ENCODE data around the gene PLOD2. TPM values are rescaled to one million over a fixed set of nuclear protein-coding genes. Genes with fewer than 3 reads are reported as not detected.

The PLOD2 gene
- total RNA-seq, 4 donors from 2014 or later: 4.4 to 11.6 (median 10.1) TPM

DNA sequence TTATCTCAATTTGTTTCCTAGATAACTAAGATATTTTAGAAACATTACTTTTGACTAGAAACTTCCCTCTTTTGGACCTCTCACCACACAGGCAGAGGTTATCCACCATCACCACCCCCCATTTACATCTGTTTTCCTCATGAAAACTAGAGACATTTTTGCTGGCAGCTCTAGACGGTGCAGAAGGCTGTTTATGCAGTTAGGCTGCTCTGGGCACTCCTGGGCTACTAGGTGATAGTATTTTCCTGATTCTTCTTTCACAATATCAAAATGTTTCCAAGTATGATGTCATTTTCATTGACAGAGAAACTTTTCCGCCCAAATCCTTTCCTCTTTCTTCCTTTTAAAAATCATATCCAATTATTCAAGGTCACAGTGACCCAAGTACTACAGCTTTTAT, 67.1 kb downstream of the PLOD2 start:
- 33 to 36% methylated on average over 2 of the region's 2 CpGs for WGBS, 2 donors
- intact Hi-C loops (cut with DNase I; ENCODE audit: low total_unique reads): no loop called here
- no peak for TF ChIP-seq POLR2A (IDR thresholded peaks at IDR 0.05)
- H3K4me3 ChIP-seq (ENCODE audit: low read depth, poor library complexity, severe bottlenecking): no peak overlapping the region
- no peak for DNase-seq (ENCODE audit: low spot score in 2 of 2)

DNA sequence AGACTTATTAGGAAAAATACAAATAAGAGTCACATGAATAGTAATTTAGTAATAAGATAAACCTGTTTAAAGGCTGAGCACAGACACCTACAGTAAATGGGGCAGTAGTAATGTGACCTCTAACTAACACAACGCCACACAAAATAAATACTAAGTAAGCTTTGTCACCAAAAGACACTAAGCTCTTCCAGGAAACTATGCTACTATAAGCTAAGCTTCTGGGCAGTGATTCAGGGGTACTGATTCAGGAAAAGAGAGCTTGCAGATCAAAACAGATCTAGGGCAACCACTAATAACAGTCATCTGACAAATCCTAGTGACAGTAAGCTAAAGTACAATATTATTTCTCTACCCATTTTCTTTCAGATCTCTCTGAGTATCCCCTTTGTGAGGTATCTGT, 68.8 kb downstream of the PLOD2 start:
- DNase-seq (ENCODE audit: low spot score in 2 of 2): no peak
- WGBS, 2 donors: 62 to 79% methylated on average over 1 of the region's 1 CpG
- intact Hi-C loops (cut with DNase I; ENCODE audit: low total_unique reads): no loop called here
- H3K4me3 ChIP-seq (ENCODE audit: low read depth, poor library complexity, severe bottlenecking): no peak overlapping the region
- TF ChIP-seq CTCF (IDR thresholded peaks at IDR 0.05): no peak
- TF ChIP-seq POLR2A (IDR thresholded peaks at IDR 0.05): no peak

DNA sequence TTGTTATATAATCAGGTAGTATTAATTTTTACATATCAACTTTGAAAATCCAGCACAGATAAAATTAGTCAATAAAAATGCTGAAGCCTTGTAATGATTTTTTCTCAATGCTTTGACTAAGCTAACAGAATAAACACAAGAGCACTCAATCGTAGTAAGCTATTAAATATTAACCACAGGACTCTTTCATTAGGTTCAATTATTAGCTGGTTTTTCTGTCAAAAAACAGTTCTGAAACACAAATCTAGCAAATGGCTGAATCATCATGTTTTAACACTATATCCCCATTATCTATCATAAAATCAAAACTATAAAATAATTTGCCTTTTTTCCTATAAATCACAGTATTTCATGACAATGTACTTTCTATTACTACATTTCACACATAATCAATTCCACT, 69.6 kb downstream of the PLOD2 start:
- TF ChIP-seq POLR2A (IDR thresholded peaks at IDR 0.05) (no peak), CTCF (IDR thresholded peaks at IDR 0.05) (no peak)
- no peak overlapping the region for H3K4me3 ChIP-seq (ENCODE audit: low read depth, poor library complexity, severe bottlenecking)
- no peak for DNase-seq (ENCODE audit: low spot score in 2 of 2)
- 93 to 94% methylated on average over 1 of the region's 1 CpG for WGBS, 2 donors
- intact Hi-C loops (cut with DNase I; ENCODE audit: low total_unique reads): no loop called here

DNA sequence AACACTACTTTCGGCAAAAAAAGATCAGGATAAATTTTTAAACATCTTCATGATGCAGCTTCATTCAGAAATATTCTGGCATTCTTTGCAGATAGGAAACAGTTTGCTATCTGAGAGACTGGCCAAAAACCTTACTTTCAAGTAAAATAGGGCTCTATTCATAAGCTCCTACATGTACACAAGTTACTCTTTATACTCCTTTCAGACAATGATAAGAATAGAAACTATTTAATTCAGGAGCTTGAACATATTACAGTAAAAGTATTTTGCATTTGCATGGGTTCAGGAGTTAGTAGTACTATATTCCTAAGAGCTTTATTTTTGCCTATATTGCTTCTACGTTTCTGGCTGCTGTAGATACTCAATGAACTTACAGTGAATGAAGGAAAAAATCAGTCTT, 70.5 kb downstream of the PLOD2 start:
- no peak for TF ChIP-seq CTCF (IDR thresholded peaks at IDR 0.05)
- no peak for TF ChIP-seq POLR2A (IDR thresholded peaks at IDR 0.05)
- no peak for DNase-seq (ENCODE audit: low spot score in 2 of 2)
- H3K4me3 ChIP-seq (ENCODE audit: low read depth, poor library complexity, severe bottlenecking): no peak overlapping the region
- 85 to 87% methylated on average over 2 of the region's 2 CpGs for WGBS, 2 donors
- intact Hi-C loops (cut with DNase I; ENCODE audit: low total_unique reads): no loop called here

GRCh38 chr3:146088840-146089239, 72.1 kb downstream of the PLOD2 start:
- WGBS, 2 donors: 63 to 77% methylated on average over 2 of the region's 2 CpGs
- DNase-seq (ENCODE audit: low spot score in 2 of 2): no peak
- no peak overlapping the region for H3K4me3 ChIP-seq (ENCODE audit: low read depth, poor library complexity, severe bottlenecking)
- no peak for TF ChIP-seq POLR2A (IDR thresholded peaks at IDR 0.05)
- no peak for TF ChIP-seq CTCF (IDR thresholded peaks at IDR 0.05)
- intact Hi-C loops (cut with DNase I; ENCODE audit: low total_unique reads): no loop called here

DNA sequence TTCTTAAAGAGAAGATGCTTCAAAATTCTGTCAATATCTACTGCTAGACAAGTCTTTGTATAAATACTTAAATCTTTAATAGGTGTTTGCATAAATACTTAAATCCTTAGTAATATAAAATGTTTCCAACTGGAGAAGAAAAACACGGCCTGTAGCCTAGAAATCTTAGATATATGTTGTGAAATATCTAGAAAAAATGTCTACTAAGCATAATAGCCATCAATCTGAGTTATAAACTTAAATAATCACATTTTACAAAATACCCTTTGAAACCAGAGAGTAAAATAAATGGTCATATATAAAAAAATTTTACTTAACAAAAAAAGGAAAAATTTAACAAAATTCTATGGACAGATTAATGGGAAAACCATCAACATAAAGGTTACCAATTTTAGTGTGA, 73.9 kb downstream of the PLOD2 start:
- intact Hi-C loops (cut with DNase I; ENCODE audit: low total_unique reads): no loop called here
- 89 to 92% methylated on average over 1 of the region's 1 CpG for WGBS, 2 donors
- TF ChIP-seq POLR2A (IDR thresholded peaks at IDR 0.05): no peak
- TF ChIP-seq CTCF (IDR thresholded peaks at IDR 0.05): no peak
- no peak overlapping the region for H3K4me3 ChIP-seq (ENCODE audit: low read depth, poor library complexity, severe bottlenecking)
- DNase-seq (ENCODE audit: low spot score in 2 of 2): no peak
